ENCODE measurements around the gene MLLT10.

- TF ChIP-seq NR1H2 (CRISPR knock-in tag; IDR thresholded peaks at IDR 0.05) (no peak), CTCF (IDR thresholded peaks at IDR 0.05) (no peak), ZBTB21 (CRISPR knock-in tag; IDR thresholded peaks at IDR 0.05; ENCODE audit: borderline replicate concordance) (no peak), RELA (CRISPR knock-in tag; IDR thresholded peaks at IDR 0.05; ENCODE audit: borderline replicate concordance) (no peak), STAT6 (CRISPR knock-in tag; conservative IDR thresholded peaks at IDR 0.05; ENCODE audit: low read depth) (no peak), USF2 (CRISPR knock-in tag; IDR thresholded peaks at IDR 0.05) (no peak), CREB1 (CRISPR knock-in tag; IDR thresholded peaks at IDR 0.05) (no peak), SP1 (CRISPR knock-in tag; conservative IDR thresholded peaks at IDR 0.05) (no peak), CREM (CRISPR knock-in tag; IDR thresholded peaks at IDR 0.05) (no peak), ELF4 (CRISPR knock-in tag; IDR thresholded peaks at IDR 0.05; ENCODE audit: low read depth) (no peak)
Measured at GRCh38 chr10:21661087-21661486, 127.1 kb downstream of the MLLT10 start.

Data from WTC11 (cell line).